Endometrial microvascular endothelial cells (primary cell): ENCODE data around the gene SBF2. TPM values are rescaled to one million over a fixed set of nuclear protein-coding genes. Genes with fewer than 3 reads are reported as not detected.
"Not testable (repeated sequence)": the region's sequence is repeated elsewhere in the genome, so short reads cannot be mapped to it uniquely, and the experiment has no call there.

Experiments
- in situ Hi-C: cut with HindIII; loops from 2 replicates; pipeline ENCODE4 v1.10.0; 2017; ENCODE audit warnings: low sequenced_read_pairs, low pct_unique_long_range_greater_than_20kb; ENCODE audit errors: inconsistent ontology term
- total RNA-seq: library from RNA; depleted of rRNA; stranded (reverse); fragments of >200 nt; gene quantifications from one replicate; pipeline ENCODE4 v1.2.3, GENCODE V29; 2015; ENCODE audit errors: inconsistent ontology term

The SBF2 gene
- total RNA-seq, 1 donor from 2014 or later = 26.6 TPM

DNA sequence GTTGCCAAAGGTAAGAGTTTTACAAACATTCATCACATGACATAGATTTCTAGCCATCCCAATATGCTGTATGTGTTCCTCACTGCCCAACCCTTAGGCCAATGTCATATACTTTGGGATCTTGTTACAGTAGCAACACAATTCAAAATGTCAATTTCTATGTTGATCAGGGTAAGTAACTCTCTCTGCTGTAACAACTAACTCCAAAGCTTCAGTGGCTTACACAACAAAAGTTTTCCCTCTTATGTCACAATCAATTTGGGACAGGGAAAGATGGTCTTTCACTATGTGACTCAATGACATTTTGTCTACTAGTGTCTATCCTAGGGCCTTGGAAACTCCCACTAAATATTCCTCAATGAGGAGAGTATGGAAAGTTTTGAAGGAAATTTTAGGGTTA lies 144.5 kb downstream of the SBF2 start:
- in situ Hi-C loops = no loop called here

DNA sequence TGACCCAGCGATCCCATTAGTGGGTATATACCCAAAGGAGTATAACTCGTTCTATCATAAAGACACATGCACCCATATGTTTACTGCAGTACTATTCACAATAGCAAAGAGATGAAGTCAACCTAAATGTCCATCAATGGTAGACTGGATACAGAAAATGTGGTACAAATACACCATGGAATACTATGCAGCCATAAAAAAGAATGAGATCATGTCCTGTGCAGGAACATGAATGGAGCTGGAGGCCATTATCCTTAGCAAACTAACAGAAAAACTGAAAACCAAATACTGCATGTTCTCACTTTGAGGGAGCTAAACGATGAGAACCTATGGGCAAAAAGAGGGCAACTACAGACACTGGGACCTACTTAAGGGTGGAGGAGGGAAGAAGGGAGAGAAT lies 146.8 kb downstream of the SBF2 start:
- in situ Hi-C loops = no loop called here

DNA sequence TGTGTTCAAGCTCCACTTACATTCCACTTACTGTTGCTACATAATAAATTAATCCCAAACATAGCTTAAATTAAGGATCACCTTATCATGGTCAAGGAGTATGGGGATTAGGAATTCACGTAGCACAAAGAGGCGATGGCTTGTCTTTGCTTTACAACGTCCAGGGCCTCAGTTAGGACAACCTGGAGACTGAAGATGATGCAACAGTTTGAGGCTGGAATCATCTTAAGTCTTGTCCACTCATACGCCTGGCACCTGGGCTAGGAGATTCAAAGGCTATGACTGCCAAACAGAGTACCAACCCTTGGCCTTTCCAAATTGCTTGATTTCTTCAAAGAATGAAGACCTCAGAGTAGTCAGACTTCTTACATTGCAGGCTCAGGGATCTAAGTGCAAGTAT lies 149.1 kb downstream of the SBF2 start:
- in situ Hi-C loops = no loop called here

DNA sequence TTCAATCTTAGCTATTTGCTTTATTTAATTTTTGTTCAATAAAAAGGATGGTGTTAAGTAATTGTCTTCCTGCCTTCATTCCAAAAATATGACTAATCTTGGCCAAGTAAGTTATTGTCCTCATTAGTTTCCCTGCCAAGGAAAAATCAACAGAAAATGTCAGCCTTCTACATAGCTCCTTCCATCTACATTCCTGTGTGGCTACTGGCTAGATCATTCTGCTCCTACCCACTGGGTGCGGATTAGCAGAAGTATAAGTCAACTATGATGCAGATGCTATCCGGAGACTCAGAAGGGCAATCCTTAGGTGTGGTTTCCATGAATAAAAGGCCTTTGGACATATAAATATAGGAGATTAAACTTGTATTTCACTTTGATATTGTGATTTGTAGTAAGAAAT lies 154.4 kb downstream of the SBF2 start:
- in situ Hi-C loops = no loop called here

DNA sequence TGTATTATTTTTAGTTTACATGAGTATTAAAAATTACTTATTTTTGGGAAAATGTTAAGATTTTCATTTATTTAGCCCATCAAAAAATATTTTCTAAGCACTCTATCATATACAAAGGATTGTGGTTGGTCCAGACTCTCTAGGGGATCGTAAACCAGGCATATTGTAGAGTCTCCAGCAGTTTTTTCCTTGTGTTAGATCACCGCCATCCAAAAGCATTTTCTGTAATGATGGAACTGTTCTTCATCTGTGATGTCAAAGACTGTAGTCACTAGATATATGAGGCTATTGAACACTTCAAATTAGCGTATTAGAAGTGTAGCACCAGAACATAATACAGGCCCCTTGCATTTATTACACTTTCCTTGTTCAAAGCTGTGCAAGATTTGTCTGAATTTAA lies 154.9 kb downstream of the SBF2 start:
- in situ Hi-C loops = no loop called here

DNA sequence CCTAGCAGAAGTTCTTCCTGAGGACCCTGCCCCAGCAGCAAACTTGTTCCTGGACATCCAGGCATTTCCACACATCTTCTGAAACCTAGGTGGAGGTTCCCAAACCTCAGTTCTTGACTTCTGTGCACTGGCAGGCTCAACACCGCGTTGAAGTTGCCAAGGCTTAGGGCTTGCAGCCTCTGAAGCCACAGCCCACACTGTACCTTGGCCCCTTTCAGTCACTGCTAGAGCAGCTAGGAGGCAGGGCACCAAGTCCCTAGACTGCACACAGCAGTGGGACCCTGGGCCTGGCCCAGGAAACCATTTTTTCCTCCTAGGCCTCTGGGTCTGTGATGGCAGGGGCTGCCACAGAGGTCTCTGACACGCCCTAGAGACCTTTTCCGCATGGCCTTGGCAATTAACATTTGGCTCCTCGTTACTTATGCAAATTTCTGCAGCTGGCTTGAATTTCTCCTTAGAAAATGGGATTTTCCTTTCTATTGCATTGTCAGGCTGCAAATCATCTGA lies 159.0 kb downstream of the SBF2 start:
- in situ Hi-C loops = no loop called here

DNA sequence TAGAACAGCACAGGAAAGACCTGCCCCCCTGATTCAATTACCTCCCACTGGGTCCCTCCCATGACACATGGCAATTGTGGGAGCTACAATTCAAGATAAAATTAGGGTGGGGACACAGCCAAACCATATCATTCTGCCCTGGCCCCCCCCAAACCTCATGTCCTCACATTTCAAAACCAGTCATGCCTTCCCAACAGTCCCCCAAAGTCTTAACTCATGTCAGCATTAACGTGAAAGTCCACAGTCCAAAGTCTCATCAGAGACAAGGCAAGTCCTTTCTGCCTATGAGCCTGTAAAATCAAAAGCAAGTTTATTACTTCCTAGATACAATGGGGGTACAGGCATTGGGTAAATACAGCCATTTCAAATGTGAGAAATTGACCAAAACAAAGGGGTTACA lies 159.8 kb downstream of the SBF2 start:
- in situ Hi-C loops = not testable (repeated sequence)

DNA sequence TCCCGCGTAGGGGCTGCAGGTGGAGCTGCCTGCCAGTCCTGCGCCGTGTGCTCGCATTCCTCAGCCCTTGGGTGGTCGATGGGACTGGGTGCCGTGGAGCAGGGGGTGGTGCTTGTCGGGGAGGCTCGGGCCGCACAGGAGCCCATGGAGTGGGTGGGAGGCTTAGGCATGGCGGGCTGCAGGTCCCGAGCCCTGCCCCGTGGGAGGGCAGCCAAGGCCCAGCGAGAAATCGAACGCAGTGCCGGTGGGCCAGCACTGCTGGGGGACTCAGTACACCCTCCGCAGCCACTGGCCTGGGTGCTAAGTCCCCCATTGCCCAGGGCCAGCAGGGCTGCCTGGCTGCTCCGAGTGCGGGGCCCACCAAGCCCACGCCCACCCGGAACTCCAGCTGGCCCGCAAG lies 160.8 kb downstream of the SBF2 start:
- in situ Hi-C loops = not testable (repeated sequence)

DNA sequence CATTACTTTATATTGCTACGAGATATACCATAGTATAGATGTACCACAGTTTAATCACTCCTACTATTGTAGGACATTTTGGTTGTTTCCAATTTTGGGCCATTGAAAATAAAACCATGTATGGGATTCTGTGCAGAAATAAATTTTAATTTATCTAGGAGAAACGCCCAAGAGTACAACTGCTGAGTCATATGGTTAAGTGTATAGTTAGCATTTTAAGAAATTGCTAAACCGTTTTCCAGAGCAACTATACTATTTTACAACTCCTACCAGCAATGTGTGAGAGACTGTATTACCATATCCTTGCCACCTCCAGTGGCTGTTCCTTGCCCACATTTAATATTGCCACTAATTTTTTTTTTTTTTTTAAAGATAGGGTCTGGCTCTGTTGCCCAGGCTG lies 163.1 kb downstream of the SBF2 start:
- in situ Hi-C loops = no loop called here

DNA sequence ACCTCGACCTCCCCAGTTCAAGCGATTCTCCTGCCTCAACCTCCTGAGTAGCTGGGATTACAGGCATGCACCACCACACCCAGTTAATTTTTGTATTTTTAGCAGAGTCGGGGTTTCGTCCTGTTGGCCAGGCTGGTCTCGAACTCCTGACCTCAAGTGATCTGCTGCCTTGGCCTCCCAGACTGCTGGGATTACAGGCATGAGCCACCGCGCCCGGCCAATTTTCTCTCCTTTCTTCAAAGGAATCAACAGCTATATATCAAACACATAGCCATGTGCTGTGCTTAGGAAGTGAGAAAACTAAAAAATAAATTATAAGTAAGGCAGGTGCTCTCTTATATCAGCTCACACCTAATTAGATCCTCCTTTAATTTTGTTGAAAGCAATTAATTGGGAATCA lies 164.8 kb downstream of the SBF2 start:
- in situ Hi-C loops = not testable (repeated sequence)

DNA sequence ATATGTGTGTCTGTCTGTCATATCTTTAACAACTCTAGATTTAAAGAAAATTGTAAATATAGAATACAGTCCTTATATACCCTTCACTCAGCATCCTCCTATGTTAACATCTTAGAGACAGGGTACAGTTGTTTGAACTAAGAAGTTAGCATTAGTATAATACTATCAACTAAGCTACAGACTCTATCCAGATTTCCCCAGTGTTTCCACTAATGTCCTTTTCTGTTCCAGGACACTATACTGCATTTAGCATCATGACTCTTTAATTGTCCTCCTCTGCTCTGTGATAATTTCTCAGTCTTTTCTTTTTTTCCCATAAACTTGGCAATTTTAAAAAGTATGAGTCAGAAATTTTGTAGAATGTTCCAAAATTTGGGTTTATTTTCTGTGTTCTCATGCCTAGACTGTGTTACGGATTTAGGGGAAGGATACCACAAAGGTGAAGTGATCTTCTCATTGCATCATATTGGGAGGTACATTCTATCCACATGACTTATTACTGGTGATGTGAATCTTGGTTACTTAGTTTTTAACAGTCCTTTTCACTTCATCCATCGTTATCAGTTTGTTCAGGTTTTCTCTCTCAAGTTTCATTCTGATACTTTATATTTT lies 168.4 kb downstream of the SBF2 start:
- in situ Hi-C loops = no loop called here

DNA sequence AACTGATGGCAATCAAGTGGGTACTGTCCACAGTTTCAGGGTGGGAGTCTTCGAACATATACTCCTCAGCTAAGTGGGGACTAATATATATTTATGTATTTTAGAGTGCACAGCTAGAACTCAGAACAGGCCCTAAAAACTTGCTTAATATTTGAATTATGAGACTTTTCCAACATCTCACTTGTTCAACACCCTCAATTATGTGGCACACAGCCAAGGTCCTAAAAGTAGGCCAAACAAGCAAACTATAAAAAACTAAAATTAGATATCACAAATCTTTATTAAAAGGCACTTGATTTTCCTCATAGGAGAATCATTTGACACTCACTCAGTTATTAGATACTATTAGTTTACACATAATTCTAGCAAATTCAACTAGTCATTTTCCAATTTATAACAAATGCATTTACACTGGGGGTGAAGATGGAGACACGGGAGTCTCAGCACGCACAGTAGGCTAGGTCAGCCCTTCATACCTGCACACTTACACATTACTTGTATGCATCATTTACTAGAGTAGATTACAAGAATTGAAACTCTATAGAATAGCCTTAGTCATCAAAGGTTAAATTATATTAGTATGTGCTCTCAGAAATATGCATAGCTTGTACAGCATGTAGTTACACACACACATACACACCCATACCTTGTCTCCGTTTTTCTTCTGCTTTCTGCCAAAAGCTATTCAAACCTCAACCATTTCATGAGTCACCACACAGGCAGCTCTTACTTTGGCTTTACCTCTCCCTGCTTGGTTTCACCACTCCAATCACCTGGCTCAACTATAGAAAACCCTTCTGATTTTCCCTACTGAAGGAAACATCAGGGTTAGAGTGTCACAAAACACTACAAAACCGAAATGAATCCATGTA lies 171.5 kb downstream of the SBF2 start:
- in situ Hi-C loops = no loop called here

DNA sequence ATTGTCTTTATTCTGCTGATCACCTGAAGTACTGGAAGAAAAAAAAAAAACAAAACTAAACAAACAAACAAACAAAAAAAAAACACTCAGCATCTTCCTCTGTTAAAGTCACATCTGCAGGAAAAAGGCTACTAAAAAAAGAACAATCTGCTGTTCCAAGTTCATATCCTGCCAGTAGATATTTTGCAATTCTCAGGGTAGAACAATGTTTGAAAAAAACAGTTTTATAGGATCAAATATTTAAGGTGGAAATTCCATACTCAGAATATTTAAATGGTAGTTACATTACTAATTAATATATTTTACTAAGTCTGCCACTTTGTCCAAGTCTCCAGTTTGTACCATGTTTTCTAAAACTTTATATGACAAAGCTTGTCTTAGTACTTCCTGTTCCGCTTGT lies 175.2 kb downstream of the SBF2 start:
- in situ Hi-C loops = no loop called here

DNA sequence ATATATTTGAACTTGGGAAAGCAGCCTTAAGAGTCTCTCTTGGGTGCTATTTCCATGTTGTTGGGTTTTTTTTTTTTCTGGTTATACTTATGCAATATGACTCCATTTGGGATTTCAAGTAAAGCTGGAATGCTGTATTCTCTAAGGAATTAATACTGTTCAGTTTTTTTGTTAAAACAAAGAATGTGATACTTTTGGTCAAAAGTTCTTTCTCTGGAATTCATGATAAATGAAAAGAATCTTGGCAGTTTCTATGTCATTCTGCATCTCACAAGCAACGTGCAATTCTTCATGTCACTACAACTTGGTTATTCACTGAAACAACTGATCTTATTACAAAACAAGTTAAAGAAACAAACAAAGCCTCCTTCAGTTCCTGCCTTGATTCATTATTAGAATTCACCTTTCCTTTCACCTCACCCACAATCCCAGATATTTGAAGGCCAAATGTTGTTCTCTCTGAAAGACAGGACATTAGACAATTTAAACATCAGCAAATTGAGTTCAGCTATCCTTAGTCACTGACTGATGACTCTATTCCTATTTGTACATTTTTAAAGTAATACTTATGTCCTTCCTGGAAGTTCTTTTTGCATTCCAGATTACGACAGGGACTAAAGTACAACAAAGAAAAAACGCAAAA lies 176.2 kb downstream of the SBF2 start:
- in situ Hi-C loops = no loop called here

DNA sequence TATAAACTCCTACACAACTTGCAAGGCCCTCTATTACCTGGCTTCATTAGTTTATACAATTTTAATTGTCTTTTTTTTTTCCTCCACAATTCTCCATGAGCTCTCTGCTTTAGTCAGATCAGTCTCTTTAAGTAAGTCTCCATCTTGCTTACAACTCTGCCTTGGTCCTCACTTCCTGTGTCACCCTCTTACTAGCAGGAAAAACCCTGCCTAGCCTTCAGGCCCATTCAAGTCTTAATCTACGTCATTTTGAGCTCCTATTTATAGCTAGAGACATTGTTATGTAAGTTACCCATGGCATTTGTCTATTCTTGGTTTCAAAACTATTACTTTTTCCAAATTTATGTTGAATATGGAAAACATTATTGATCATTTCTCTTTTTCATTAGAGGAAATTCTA lies 177.4 kb downstream of the SBF2 start:
- in situ Hi-C loops = no loop called here

DNA sequence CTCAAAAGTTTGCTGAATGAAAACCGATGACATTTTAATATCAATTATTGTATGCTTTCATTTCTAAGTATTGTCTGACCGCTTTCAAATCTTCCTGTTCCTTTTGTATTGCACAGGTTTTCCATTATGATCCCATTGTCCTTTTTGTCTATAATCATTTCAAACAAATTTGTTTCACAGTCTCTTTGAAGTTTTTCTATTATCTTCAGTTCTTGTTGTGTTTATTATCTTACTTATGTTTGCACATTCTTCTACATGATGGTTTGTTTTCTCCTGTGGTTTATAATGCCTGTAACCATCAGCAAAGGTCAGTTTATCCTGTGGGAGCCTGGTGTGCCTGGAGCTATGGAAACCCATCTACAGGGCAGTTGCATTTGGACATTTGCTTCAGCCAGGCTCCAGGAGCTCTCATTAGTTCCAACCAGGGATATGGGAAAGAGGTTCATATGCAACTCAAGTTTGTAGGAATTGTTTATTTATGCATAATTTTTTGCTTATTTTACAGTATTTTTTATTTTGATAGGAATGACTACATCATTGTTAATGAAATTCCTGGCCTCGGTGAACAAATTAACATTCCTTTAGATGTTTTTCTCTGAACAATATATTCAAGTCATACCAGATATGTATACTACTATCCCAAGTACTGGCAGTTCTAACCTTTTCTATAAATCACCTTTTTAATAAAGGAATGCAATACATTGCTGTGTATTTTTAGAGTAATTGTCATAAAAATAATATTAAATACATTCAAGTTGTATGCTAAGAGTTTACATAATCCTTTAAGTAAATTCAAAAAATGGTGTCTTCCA lies 179.2 kb downstream of the SBF2 start:
- in situ Hi-C loops = no loop called here

DNA sequence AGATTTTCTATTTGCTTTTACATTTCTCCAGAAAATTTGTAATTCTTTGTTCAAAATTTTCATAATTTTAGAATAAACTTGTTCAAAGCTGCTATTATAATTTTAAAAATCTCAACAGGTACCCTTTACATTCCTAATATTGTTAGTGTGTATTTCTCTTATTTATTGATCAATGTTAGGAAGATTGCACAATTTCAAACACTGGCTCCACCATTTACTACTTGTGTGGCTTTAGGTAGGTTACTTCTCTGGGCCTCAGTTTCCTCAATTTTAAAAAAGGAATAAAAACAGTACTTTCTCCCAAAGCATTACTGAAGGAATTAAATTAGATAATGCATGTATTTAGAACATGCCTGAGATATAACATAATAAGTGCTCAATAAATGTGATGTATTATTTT lies 180.2 kb downstream of the SBF2 start:
- in situ Hi-C loops = no loop called here

DNA sequence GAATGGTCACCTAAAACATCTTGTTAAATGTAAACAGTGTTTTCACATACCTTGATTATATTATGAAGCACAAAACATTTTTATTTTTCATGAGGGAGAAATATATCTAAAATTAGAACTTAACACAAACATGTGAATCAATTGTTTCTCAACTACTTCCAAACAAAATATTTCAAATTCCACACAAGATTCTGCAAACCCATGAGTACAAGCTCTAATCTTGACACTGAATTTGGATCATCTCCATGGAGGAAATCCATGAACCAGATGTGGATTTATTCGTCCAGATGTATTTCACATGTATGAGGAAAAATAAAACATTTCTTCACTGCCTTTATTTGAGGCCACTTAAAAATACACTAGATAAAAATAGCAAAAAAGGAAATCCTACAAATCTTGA lies 184.2 kb downstream of the SBF2 start:
- in situ Hi-C loops = no loop called here
